Astrocyte (in vitro differentiated cells and primary cell): ENCODE results near the gene LRRC2.

Experiments used
- CTCF ChIP-seq: IDR thresholded peaks from 2 replicates; pipeline ENCODE4 v1.5.1; 2011; ENCODE audit warnings: low read depth, mild to moderate bottlenecking, inconsistent platforms, low read length, moderate library complexity; ENCODE audit not compliant: insufficient read depth
- EZH2 ChIP-seq: IDR thresholded peaks from 2 replicates; pipeline ENCODE4 v1.6.1; 2012; ENCODE audit warnings: mild to moderate bottlenecking, low read length, inconsistent platforms; ENCODE audit not compliant: insufficient read depth

GRCh38 chr3:46472736-46473135 lies 93.4 kb downstream of the LRRC2 start:
- TF ChIP-seq CTCF (no peak), EZH2 (no peak)
